Measurements from ENCODE around the gene RRP15.

The RRP15 gene

GRCh38 chr1:218303176-218303879 is 18.2 kb downstream of the RRP15 start:
- Histone ChIP-seq H3K9ac (ENCODE audit: low read depth, low read length, poor library complexity) (no peak overlapping the region), H3K4ac (ENCODE audit: low read length) (no peak overlapping the region), H2BK120ac (ENCODE audit: low read depth, low read length) (no peak overlapping the region), H4K91ac (ENCODE audit: low read depth, low read length, poor library complexity) (no peak overlapping the region), H3K79me1 (ENCODE audit: low read depth, low read length) (no peaks in the 10 kb centered on the region), H3K27me3 (ENCODE audit: control insufficient read depth in 3 of 3, insufficient read depth in 3 of 3, low read depth in 1 of 3, low read length in 3 of 3) (no peaks in the 10 kb centered on the region), H3K18ac (ENCODE audit: low read length) (no peak overlapping the region), H2BK15ac (ENCODE audit: low read length) (no peak overlapping the region), H3K27ac (replicated peaks; ENCODE audit: low read length) (no peak overlapping the region), H3K36me3 (replicated peaks in 1 of 2; ENCODE audit: control insufficient read depth in 2 of 2, insufficient read depth in 2 of 2, low read length in 2 of 2) (peaks cover 0 to 66% of the 10 kb centered on the region in 2 donors), H3K4me1 (ENCODE audit: control insufficient read depth in 2 of 2, insufficient read depth in 1 of 2, low read depth in 1 of 2, low read length in 2 of 2) (peaks cover 0 to under 1% of the 10 kb centered on the region in 2 donors), H2BK12ac (ENCODE audit: low read length) (no peak overlapping the region), H2AFZ (ENCODE audit: low read length) (no peak overlapping the region), H3K4me3 (ENCODE audit: low read length in 2 of 2) (no peak overlapping the region), H3K23ac (ENCODE audit: low read depth, low read length, poor library complexity) (no peak overlapping the region), H2AK5ac (ENCODE audit: low read depth, low read length) (no peak overlapping the region), H3K9me3 (replicated peaks in 1 of 2; ENCODE audit: control insufficient read depth in 2 of 2, insufficient read depth in 1 of 2, low read depth in 1 of 2, low read length in 2 of 2) (no peaks in the 10 kb centered on the region), H3K14ac (ENCODE audit: low read length) (no peak overlapping the region), H2BK5ac (ENCODE audit: low read length) (no peak overlapping the region), H3K4me2 (ENCODE audit: insufficient read depth, low read length, poor library complexity, severe bottlenecking) (no peak overlapping the region), H4K8ac (ENCODE audit: low read depth, low read length) (no peak overlapping the region)
- no peak for DNase-seq (ENCODE audit: low spot score)

- Histone ChIP-seq H2BK5ac (ENCODE audit: low read length) (no peak overlapping the region), H3K9me3 (replicated peaks in 1 of 2; ENCODE audit: control insufficient read depth in 2 of 2, insufficient read depth in 1 of 2, low read depth in 1 of 2, low read length in 2 of 2) (no peaks in the 10 kb centered on the region), H3K14ac (ENCODE audit: low read length) (no peak overlapping the region), H3K4me3 (ENCODE audit: low read length in 2 of 2) (no peak overlapping the region), H3K4ac (ENCODE audit: low read length) (no peak overlapping the region), H2BK15ac (ENCODE audit: low read length) (no peak overlapping the region), H3K23ac (ENCODE audit: low read depth, low read length, poor library complexity) (no peak overlapping the region), H3K18ac (ENCODE audit: low read length) (no peak overlapping the region), H3K4me2 (ENCODE audit: insufficient read depth, low read length, poor library complexity, severe bottlenecking) (no peak overlapping the region), H2BK12ac (ENCODE audit: low read length) (no peak overlapping the region), H3K79me1 (ENCODE audit: low read depth, low read length) (no peaks in the 10 kb centered on the region), H3K27me3 (ENCODE audit: control insufficient read depth in 3 of 3, insufficient read depth in 3 of 3, low read depth in 1 of 3, low read length in 3 of 3) (no peaks in the 10 kb centered on the region), H2AK5ac (ENCODE audit: low read depth, low read length) (no peak overlapping the region), H4K91ac (ENCODE audit: low read depth, low read length, poor library complexity) (no peak overlapping the region), H4K8ac (ENCODE audit: low read depth, low read length) (no peak overlapping the region), H3K36me3 (replicated peaks in 1 of 2; ENCODE audit: control insufficient read depth in 2 of 2, insufficient read depth in 2 of 2, low read length in 2 of 2) (peaks cover 0 to 75% of the 10 kb centered on the region in 2 donors), H2BK120ac (ENCODE audit: low read depth, low read length) (no peak overlapping the region), H3K4me1 (ENCODE audit: control insufficient read depth in 2 of 2, insufficient read depth in 1 of 2, low read depth in 1 of 2, low read length in 2 of 2) (no peaks in the 10 kb centered on the region), H2AFZ (ENCODE audit: low read length) (no peak overlapping the region), H3K9ac (ENCODE audit: low read depth, low read length, poor library complexity) (no peak overlapping the region), H3K27ac (replicated peaks; ENCODE audit: low read length) (no peak overlapping the region)
- DNase-seq (ENCODE audit: low spot score), result no peak
- WGBS, 2 donors (ENCODE audit: extremely low coverage in 2 of 2, insufficient read length in 2 of 2, insufficient replicate concordance in 1 of 2), result no CpG with 5 or more reads among the region's 8 CpGs
Observed at GRCh38 chr1:218304281-218305039, 19.4 kb downstream of the RRP15 start.

GRCh38 chr1:218305472-218306064 is 20.5 kb downstream of the RRP15 start:
- Histone ChIP-seq H3K27ac (replicated peaks; ENCODE audit: low read length) (no peak overlapping the region), H3K9me3 (replicated peaks in 1 of 2; ENCODE audit: control insufficient read depth in 2 of 2, insufficient read depth in 1 of 2, low read depth in 1 of 2, low read length in 2 of 2) (no peaks in the 10 kb centered on the region), H3K4me1 (ENCODE audit: control insufficient read depth in 2 of 2, insufficient read depth in 1 of 2, low read depth in 1 of 2, low read length in 2 of 2) (no peaks in the 10 kb centered on the region), H2BK120ac (ENCODE audit: low read depth, low read length) (no peak overlapping the region), H3K9ac (ENCODE audit: low read depth, low read length, poor library complexity) (no peak overlapping the region), H4K8ac (ENCODE audit: low read depth, low read length) (no peak overlapping the region), H3K4me3 (ENCODE audit: low read length in 2 of 2) (no peak overlapping the region), H2BK15ac (ENCODE audit: low read length) (no peak overlapping the region), H4K91ac (ENCODE audit: low read depth, low read length, poor library complexity) (no peak overlapping the region), H3K18ac (ENCODE audit: low read length) (no peak overlapping the region), H3K14ac (ENCODE audit: low read length) (no peak overlapping the region), H3K4me2 (ENCODE audit: insufficient read depth, low read length, poor library complexity, severe bottlenecking) (no peak overlapping the region), H3K23ac (ENCODE audit: low read depth, low read length, poor library complexity) (no peak overlapping the region), H2BK12ac (ENCODE audit: low read length) (no peak overlapping the region), H3K4ac (ENCODE audit: low read length) (no peak overlapping the region), H3K79me1 (ENCODE audit: low read depth, low read length) (no peaks in the 10 kb centered on the region), H2AK5ac (ENCODE audit: low read depth, low read length) (no peak overlapping the region), H2BK5ac (ENCODE audit: low read length) (no peak overlapping the region), H3K36me3 (replicated peaks in 1 of 2; ENCODE audit: control insufficient read depth in 2 of 2, insufficient read depth in 2 of 2, low read length in 2 of 2) (peaks cover 0 to 84% of the 10 kb centered on the region in 2 donors), H2AFZ (ENCODE audit: low read length) (no peak overlapping the region), H3K27me3 (ENCODE audit: control insufficient read depth in 3 of 3, insufficient read depth in 3 of 3, low read depth in 1 of 3, low read length in 3 of 3) (no peaks in the 10 kb centered on the region)
- WGBS, 2 donors (ENCODE audit: extremely low coverage in 2 of 2, insufficient read length in 2 of 2, insufficient replicate concordance in 1 of 2), result no CpG with 5 or more reads among the region's 6 CpGs
- no peak for DNase-seq (ENCODE audit: low spot score)

- no peak overlapping the region for H2AK5ac ChIP-seq (ENCODE audit: low read depth, low read length)
- 100% methylated on average over 1 to 2 of the region's 2 CpGs for WGBS, 2 donors (ENCODE audit: extremely low coverage in 2 of 2, insufficient read length in 2 of 2, insufficient replicate concordance in 1 of 2)
Observed at GRCh38 chr1:218312509-218312908, 27.4 kb downstream of the RRP15 start.

More at GRCh38 chr1:218312509-218312908, 27.4 kb downstream of the RRP15 start:
- no peak overlapping the region for H3K4me3 ChIP-seq (ENCODE audit: low read length in 2 of 2)
- no peak overlapping the region for H3K27ac ChIP-seq (replicated peaks; ENCODE audit: low read length)
- no peak overlapping the region for H2BK15ac ChIP-seq (ENCODE audit: low read length)
- H3K79me1 ChIP-seq (ENCODE audit: low read depth, low read length), result no peaks in the 10 kb centered on the region
- peaks cover 2 to 53% of the 10 kb centered on the region in 2 donors for H3K36me3 ChIP-seq (replicated peaks in 1 of 2; ENCODE audit: control insufficient read depth in 2 of 2, insufficient read depth in 2 of 2, low read length in 2 of 2)
- H2BK120ac ChIP-seq (ENCODE audit: low read depth, low read length), result no peak overlapping the region
- H4K91ac ChIP-seq (ENCODE audit: low read depth, low read length, poor library complexity), result no peak overlapping the region
- no peaks in the 10 kb centered on the region for H3K27me3 ChIP-seq (ENCODE audit: control insufficient read depth in 3 of 3, insufficient read depth in 3 of 3, low read depth in 1 of 3, low read length in 3 of 3)
- H4K8ac ChIP-seq (ENCODE audit: low read depth, low read length), result no peak overlapping the region
- no peak overlapping the region for H2BK5ac ChIP-seq (ENCODE audit: low read length)
- no peak for DNase-seq (ENCODE audit: low spot score)
- H3K9ac ChIP-seq (ENCODE audit: low read depth, low read length, poor library complexity), result no peak overlapping the region
- no peaks in the 10 kb centered on the region for H3K4me1 ChIP-seq (ENCODE audit: control insufficient read depth in 2 of 2, insufficient read depth in 1 of 2, low read depth in 1 of 2, low read length in 2 of 2)
- no peak overlapping the region for H2BK12ac ChIP-seq (ENCODE audit: low read length)
- no peak overlapping the region for H2AFZ ChIP-seq (ENCODE audit: low read length)
- H3K23ac ChIP-seq (ENCODE audit: low read depth, low read length, poor library complexity), result no peak overlapping the region
- no peak overlapping the region for H3K4ac ChIP-seq (ENCODE audit: low read length)
- H3K4me2 ChIP-seq (ENCODE audit: insufficient read depth, low read length, poor library complexity, severe bottlenecking), result no peak overlapping the region
- no peak overlapping the region for H3K18ac ChIP-seq (ENCODE audit: low read length)
- no peaks in the 10 kb centered on the region for H3K9me3 ChIP-seq (replicated peaks in 1 of 2; ENCODE audit: control insufficient read depth in 2 of 2, insufficient read depth in 1 of 2, low read depth in 1 of 2, low read length in 2 of 2)
- no peak overlapping the region for H3K14ac ChIP-seq (ENCODE audit: low read length)
